Putamen (tissue), 1 donor: Measurements from ENCODE around the gene ADAMTS2.

Source experiments
- DNase-seq: peaks from one replicate; pipeline ENCODE4 v3.0.0-alpha.2; 2016; ENCODE audit warnings: low spot score

The ADAMTS2 gene

GRCh38 chr5:179266291-179267070, 78.8 kb downstream of the ADAMTS2 start:
- DNase-seq, result no peak

DNA sequence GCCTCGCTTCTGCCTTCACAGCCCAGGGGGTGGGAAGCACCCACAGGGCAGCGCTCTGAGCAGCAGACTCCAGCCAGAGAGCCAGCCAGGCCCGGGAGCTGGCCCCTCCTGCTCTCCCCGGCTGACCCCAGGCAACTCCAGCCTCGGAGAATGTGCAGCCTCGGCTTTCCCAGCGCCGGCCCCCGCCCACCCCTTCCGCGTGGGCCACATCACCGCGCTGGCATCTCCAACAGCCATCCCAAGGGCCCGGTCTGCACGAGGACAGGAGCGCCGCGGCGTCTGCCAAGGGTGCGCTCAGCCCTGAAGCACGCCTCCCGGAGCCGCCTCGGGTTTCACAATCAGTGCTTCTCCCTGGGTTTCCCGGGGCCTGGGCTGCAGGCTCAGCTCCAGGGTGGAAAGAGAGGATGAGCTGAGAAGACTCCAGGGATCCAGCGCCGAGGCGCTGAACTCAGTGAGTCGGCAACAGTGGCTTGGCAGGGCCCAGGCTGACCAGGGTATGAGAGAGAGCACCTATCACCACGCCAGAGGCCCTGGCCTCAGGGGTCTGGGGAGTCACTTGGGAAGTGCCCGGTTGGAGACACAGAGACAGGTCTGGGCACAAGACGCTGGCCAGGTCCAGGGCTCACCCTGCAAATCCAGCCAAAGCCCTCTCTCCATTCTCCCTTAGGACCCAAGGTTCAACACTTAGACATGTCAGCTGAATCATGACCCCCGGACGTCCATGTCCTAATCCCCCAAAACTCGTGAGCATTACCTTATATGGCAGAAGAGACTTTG, 79.6 kb downstream of the ADAMTS2 start:
- no peak for DNase-seq

DNA sequence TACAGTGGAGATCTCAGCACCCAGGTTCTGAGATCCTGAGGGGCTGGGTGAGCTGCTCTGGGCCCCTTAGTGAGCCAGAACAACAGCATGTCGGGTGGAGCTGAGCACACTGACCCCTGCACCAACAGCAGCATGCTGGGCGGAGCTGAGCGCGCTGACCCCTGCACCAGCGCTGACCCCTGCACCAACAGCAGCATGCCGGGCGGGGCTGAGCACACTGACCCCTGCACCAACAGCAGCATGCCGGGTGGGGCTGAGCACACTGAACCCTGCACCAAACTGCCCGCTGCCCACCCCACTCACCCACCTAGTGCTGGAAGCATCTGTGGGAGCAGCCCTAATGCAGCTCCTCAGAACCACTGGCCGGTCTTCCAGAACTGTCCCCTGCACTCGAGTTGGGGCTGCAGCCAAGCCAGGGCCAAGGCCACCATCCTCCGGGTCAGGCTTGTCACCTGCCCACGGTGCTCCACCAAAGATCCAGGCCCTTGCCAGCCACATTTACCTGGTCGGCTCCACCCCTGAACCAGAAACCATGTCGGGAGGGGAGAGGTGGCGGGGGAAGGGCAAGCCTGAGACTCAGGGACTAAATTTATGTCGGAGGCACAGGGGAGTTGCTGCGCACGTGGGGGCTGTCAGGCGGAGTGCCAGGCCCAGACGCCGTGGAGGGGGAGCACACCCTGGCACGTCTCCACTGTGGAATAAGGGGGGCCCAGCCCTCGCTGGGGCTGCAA, 80.3 kb downstream of the ADAMTS2 start:
- DNase-seq, result no peak

DNA sequence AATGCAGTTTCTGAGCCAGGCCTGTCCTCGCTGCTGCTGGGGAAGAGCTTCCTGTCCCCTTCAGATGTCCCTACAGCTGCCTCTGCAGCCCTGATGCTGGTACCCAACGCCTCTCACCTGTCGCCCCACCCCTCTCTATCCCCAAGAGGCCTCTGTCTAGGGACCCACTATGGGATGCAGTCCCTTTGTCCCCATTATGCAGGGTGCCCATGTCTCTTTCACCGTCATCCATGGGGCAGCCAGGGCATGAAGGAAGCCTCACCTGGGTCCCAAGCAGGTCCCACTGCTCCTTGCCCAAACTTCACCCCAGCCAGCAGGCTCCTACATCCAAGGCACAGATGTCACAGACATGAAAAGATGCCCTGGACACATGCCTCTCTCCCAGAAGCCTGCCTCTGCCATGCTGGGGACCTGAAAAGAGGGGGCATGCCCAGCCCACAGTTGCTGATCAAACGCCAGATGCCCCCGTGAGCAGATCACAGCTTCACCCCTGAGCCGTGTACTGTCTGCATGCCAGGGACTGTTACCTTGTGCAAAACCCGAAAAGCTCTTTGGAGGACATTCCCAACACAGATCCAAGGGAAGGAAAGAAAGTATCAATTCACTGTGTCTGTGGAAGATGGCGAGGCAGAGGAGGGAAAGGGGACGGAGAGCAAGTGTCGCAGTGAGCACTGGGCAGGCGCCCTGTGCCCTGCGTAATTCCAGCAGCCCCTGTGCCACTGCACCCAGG, 81.0 kb downstream of the ADAMTS2 start:
- DNase-seq, result no peak

GRCh38 chr5:179263391-179264052, 81.7 kb downstream of the ADAMTS2 start:
- no peak for DNase-seq

DNA sequence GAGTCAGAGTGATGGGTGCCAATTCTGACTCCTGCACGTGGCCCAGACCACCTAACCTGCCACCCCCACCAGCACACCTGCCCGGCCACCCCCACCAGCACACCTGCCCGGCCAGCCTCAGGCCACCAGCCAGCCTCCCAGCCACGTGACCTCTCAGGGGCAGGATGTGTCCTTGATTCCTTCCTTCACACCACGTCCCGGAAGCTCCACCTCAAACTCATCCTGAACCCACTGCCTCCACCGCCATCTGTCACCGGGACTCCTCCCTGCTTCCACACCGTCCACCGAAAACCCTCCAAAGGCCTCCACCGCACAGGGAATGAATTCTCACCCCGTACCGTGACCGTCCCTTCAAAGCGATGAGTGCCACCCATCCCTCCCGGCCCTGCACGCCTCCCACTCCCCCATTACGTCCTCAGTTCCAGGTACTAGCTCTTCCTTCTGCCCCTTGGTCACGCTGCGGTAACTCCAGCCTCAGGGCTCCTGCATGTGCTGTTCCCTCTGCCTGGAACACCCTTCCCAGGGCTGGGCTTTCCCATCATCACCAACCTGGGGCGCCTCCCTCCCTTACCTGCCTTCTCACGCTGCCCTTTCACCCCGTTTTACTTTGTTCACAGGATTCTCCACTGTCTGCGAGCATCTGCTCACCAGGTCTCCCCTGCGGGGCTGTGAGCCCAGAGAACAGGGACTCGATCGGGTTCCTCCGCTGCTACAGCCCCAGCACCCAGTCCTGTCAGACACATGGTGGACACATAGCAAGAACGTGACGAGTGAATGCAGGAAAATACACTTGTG, 82.9 kb downstream of the ADAMTS2 start:
- DNase-seq, result no peak

GRCh38 chr5:179261301-179262125, 83.7 kb downstream of the ADAMTS2 start:
- peak; percentile 32 for DNase-seq

DNA sequence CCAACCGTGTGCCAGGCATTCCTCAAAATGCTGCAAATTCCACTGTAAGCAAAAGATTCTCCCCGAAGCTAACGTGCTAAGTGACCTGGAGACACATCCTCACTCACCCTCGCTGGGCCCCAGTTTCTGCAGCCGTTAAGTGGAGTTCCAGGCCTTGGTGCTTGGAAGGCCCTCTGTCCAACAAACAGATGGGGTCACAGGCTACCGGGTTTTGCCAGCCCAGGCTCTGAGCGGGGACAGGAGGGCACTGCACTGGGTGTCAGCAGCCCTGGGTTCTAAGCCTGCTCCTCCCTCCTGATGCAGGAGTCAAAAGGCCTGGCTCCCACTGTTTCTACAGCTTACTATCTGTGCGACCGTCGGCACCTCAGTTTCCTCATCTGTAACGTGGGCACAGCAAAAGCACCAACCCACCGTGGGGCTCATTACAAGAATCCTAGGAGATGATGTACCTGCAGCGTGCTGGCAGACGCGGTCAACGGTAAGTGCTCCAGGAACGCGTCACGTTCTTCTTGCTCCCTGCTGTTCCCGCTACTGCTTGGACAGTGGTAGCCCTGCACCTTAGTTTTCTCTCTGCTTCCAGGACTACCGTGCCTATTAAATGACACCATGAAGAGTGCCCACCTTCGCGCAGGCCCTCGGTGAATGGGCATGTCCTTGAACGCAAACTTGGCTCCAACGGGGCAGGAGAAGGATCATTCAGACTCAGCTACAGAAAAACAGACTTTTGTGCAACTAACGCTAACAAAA, 84.8 kb downstream of the ADAMTS2 start:
- no peak for DNase-seq

DNA sequence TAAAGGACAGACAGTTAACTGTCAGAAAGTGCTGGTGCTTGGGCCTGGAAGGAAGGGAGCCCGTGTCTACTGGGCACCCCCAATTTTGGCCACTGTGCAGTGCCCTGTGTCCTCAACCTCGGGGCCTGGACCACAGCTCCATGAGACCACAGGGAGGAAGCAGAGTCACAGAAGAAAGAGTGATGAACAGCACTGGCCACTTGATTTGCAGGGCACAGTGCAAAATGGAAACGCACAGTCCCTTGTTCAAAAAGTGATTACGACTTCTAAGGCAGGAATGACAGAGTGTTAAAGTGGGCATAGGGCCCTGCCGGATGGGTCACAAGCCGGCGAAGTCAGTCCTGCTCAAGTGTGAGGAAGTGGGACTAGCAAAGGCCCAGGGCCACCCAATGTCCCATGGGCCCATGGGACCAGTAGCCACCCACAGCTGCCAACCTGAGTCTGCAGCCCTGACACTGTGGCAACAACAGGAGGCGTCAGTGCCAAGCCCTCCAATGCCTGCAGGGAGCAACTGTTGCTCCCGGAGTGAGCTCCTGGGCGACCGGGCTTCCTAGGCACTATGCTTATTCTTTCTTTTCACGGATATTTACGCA, 85.4 kb downstream of the ADAMTS2 start:
- DNase-seq, result no peak

DNA sequence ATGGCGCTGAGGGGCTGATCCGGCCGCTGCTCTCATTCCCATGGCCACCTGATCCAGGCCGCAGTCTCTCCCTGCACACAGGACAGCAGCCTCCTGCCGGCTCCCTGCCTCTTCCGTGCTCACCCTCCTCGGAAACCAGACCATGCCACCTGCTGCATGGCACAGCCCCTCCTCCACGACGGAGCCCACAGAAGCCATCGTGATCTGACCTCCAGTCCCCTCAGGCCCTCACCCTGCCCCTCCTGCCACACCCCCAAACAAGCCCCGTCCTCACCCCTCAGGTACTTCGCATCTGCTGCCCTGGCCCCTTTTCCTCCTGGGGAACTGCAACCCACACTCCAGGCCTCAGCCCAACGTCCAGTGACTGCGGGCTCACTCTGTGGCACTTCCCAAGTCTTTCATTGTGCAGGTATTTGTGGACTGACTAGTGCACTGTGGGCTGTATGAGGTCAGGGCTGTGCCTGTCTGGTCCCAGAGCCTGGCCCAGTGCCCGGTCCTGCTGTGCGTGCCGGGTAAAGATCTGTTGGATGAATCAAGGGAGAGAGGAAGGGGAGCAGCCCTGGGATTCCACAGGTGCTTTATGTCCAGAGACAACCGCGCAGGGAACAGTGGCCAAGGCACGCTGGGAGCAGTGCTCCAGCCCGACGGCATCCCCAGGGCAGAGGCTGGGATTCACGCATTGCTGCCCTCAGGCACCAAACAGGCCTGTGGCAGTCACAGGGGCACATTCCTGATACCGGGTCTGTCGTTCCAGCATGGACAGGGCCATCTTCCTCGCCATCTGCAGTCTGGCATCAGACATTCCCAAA, 86.1 kb downstream of the ADAMTS2 start:
- DNase-seq, result no peak

GRCh38 chr5:179258001-179258921, 87.0 kb downstream of the ADAMTS2 start:
- DNase-seq, result no peak

DNA sequence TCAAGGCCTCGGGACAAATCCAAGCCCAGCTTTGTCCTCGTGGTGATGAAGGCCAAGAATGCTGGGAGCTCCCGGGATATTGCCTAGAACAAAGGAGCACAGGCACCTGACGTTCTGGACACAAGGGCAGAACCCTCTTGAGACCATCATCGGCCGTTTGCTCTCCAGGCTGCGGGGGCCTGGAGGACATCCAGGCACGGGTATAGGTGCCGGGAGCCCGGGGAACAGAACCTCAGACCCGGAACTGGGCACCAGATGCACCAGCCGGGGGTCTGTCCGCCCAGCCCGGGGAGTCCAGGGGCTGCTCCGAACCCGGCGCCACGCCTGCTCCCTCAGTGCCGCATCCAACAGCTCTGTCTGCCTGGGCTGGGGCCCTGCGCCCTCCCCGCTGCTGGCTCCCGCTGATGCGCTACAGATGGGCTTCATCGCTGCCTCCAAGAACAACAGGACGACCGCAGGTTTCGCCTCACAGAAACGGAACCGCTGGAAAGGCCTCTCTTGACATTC, 88.0 kb downstream of the ADAMTS2 start:
- DNase-seq, result no peak

- DNase-seq, result no peak
These were observed 88.7 kb downstream of the ADAMTS2 start for GRCh38 chr5:179256328-179257175.

DNA sequence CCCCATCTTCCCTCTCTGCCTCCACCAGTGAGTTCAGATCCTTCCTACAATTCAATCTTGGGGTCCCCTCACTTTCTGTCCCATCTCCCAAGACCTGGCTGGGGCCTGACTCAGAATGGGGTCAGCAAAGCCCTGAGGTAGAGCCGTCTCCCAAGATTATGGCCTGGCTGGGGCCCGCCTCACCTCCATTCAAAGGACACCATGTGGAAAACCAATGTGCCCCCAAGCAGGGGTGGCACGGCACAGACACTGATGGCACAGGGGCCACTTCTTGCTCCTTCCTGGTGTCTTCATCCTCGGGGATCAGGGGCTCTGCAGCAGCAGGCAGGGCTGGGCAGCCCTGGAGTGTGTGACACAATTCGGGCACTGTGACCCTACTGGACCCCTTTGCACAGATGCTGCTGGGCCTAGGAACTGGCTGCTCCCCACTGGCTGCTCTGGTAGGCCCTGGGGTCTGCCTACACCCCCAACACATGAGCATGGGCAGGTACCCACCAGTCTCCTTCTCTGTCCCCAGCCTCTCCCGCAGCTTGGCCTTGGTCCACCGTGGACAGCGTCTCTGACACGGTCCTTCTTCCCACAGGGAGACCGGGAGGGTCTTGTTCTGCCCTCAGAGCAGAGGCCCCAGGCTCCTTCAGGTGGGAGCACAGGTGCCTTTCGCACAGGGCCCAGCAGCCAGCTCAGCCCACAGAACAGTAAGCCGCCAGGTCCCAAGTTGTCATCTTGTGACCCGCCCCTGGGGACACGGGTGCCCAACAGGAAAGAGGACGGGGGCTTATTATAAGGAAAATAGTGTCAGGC, 89.5 kb downstream of the ADAMTS2 start:
- no peak for DNase-seq
